NCI-H524 (cell line): Measurements from ENCODE around the gene SREBF2.
A peak's percentile ranks its signal among the peaks of the same experiment; 100 is the strongest.
"Not testable (repeated sequence)": the region's sequence is repeated elsewhere in the genome, so short reads cannot be mapped to it uniquely, and the experiment has no call there.

Experiments used
- DNase-seq, 2 experiments: peaks; one replicate each; lab custom pipeline; 2025; lab: John Stamatoyannopoulos, UW

The SREBF2 gene

DNA sequence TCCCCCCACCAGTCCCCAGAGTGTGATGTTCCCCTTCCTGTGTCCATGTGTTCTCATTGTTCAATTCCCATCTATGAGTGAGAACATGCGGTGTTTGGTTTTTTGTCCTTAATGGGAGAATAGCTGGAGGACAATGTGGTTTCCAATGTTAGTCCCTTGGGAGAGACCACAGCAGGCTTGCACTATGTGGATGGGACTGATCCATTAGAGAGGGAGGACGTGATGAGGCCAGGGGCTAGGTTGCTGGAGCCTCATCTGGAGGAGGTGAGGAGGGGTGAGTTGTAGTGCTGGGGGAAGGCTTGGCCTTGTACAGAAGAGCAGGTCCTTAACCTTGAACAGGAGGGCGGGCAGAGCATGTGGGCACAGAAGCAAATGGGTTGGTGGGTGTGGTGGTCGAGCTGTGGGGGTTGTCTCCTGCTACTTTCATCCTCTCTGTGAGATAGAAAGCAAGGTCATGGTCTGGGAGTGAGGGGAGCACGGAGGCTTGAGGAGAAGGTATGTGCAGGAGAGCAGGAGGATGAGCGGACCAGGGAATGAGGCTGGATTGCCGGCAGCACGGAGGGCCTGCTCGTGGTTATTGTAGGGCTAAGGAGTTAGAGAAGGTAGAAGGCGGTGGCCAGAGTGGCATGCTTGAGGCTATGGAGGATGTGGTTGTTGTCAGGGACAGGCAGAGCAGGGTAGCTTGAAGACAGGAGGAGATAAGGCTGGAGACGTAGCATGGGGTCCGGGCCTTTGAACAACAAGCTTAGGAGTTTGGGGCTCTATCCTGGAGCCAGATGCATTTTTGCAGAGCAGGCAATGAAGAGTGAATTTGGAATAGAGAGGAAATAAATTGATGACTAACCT is 11.2 kb upstream of the SREBF2 start:
- DNase-seq, result no peak

DNA sequence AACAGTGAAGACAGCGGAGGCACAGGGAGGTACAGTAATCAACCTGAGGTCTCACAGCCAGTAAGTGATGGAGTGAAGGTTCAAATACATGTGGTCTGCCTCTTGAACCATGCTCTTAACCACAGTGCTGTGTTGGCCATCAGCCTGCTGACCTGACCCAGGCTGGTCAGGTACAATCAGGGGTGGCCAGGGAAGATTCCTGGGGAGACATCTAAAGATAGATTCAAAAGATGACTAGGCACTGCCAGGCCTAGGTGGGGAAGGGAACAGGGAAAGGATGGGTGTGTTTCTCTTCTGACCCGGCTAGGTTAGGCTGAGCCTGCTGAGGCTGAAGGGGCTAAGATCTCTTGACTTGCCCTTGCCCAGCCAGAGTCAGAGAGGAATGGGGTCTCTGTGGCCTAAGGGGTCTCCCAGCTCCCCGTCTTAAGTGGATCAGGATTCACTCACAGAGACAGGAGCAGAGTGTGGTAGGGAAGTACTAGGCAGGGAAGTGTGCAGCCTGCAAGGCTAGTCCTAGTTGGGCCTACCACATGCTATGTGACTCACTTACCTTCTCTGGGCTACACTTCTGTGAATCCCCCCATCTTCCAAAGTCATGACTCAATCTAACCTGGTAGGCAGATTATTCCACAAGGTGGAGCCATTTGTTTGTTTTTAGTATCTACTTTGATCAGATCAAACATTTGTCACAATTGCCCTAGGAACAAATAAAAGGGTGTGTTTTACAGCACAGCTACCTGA is 10.4 kb upstream of the SREBF2 start:
- peak; percentile 16 to 77 for DNase-seq

DNA sequence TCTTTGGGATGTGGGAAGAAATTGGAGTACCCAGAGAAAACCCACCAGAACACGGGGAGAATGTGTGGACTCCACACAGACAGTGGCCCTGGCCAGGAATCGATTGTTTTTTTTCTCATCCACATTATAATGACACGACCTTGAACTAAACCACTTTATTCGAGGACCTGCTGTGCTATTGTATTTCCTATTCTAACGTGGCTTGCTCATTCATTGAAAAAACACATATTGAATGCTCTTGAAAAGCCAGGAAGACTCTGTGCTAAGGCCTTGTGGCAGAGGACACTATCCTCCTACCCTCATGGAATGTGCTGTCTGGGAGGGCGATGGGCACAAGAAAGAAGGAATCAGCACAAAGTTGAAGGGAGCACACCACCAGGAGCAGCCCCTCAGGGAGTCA is 9.1 kb upstream of the SREBF2 start:
- DNase-seq, result no peak

DNA sequence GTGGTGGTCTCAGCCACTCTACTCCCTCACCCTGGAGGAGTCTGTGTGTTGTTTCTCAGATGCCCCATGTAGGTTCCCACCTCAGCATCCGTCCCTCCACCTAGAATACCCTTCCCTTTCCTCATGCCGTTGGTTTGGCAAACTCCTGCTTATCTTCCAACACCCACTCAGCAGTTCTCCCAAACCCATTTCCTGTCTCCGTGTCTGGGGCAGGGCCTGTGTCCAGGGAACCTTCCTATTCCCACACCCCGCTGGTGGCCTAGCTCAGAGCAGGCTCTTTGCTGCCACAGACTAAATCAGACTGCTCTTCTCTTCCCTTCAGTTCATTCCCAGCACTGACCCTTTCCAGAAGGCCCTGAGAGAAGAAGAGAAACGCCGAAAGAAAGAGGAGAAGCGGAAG is 7.5 kb upstream of the SREBF2 start:
- DNase-seq, result no peak

DNA sequence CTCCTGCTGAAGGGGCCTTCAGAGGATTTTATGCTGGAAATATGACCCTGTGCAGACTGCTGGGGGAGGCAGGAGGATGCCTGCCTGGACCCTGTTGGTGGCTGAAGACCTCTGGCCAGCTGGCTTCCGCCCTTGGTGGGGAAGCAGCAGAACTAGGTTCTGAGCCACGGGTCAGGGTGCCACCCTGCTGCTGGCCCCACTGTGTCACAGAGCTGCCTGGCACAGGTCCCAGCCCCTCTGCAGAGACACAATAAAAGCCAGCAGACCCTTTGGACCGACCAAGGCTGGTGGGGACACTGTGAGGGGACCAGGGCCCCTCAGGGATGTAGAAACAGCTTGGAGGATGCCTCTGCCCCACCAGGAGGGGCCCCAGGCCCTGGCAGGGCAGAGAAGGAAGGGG is 6.9 kb upstream of the SREBF2 start:
- no peak for DNase-seq

DNA sequence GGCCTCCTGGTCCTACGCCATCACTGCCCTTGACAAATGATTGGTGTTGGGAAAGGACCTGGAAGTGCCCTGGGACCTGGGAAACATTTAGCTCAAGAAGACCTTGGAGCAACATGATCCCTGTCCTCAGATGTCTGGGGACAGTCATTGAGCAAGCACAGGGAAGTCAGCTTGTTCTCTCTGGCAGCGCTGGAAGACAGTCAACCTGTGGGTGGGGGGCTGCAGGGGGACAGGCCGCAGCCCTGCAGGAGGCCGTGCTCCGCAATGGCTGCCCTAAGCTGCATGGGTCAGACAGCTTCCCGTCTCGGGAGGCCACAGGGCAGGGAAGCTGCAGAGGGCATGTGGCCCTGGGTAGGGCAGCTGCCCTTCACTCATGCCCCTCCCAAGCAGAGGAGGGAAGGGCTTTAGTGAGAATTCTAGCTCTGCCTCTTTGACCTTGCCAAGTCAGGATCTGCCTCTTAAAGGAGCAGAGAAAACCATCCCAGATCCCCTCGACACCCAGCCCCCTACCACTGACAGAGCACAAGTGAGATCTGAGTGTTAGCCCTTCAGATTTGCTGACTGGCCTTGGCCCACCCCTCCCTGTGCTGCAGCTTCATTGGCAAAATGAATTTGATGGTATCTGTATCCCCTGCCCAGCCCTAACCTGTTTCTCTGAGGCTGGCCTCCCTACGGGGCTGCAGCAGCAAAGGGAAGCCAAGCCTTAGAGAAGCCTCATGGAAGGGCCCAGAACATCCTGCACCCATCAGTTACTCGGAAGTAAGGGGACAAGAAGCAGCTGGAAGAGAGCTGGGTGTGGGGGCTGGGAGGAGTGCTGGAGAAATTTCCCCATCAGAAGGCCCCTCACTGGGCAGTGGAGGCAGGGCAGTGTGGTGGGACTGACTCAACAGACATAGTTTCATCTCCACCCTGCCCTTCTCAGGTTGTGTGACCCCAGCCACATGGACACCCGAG is 6.2 kb upstream of the SREBF2 start:
- no peak for DNase-seq

DNA sequence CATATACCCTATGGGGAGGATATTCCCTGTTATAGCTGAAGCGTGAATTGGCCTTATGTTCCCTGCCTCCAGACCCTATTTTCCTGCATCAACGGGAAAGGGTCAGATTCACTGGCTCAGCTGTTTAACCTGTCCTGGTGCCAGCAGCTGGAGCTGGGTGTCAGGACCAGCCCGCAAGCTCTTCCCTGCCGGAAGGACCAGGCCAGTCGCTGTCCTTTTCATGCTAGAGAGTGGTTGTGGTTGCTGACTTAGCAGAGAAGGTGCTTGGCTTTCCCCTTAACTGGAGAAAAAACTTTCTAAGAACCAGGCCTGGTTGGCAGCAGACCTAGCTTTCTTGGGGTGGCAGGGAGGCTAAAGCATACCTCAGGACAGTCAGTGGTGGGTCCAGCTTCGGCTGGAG is 5.2 kb upstream of the SREBF2 start:
- no peak for DNase-seq

DNA sequence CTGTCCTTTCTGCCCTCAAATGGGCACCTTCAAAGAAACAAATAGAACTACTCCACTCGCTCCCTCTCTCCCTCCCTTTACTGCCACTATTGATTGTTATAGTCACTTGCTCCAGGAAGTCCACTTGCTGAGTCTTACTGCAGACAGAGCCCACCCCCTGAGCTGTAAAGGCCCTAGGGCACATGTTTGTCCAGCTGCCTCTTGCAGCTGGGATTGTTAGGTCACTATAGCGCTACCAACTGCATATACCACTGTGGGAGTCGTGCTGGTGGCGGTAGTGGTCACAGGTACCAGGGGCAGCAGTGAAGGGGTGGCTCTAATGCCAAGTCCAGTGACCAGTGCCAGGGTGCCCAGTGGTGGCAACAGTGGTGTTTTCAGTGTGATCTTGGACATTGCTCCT is 4.4 kb upstream of the SREBF2 start:
- DNase-seq, result no peak

DNA sequence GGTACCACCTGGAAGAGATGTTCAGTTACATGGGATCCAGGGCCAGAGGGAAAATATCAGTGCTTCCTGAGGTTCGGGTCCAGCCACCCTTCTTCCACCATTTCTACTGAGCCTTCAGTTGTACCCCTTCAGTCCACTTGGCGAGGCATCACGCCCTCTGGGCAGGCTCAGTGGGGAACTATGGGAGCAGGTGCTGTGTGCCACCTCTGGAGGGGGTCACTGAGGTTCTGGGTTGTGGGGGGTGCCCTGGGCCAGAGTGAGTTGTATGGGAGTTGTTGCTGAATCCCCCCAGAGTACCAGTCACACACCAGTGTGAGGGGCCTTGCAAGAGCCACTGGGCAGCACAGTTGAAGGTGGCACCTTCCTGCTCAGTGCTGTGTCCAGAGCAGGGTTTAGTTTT is 2.7 kb upstream of the SREBF2 start:
- no peak for DNase-seq

DNA sequence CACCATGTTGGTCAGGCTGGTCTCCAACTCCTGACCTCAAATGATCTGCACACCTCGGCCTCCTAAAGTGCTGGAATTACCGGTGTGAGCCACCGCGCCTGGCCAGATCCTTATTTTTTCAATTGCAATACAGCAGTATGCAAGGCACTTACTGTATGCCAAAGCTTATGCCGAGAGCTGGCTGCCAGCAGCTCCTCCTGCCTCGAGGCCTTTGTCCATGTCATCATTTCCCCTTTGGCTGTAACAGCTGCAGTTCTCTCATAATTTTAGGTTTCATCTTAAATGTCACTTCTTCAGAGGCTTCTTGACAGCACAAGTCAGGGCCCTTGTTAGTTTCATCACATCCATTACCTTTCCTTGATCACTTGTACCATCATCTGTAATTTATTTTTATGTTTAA is 1.5 kb upstream of the SREBF2 start:
- DNase-seq, result no peak

DNA sequence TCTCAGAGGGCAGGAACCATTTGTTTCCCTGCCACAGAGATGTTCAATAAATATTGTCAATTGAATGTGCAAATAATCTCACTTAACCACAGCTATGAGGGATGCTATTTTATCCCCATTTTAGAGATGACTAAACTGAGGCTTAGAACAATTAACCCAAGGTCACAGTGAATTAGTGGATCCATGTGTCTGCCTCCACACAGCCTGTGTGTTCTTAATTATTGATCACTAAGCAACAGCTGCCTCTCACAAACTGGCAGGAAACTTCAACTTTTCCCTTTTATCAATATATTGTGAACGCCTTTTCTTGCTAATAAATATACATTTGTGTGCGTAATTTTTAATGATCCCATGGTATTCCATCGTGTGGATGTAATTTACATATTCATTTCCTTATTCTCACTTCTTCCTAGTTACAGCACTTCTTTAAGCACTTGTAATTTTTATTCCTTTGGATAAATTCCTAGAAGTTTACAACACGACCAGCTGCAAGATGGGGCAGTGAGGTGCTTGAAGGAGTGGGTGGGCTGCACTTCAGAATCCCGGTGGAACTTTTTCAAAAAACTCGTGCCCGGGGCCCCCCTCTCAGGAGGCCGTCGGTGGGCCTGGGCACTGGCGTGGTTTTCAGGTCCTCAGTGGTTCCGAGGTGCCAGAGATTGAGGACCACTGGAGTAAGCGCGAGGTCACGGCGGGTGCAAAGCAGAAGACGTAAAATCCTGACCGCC is 915 bp upstream of the SREBF2 start:
- peak in 1 of 2 experiments; percentile 58 for DNase-seq

DNA sequence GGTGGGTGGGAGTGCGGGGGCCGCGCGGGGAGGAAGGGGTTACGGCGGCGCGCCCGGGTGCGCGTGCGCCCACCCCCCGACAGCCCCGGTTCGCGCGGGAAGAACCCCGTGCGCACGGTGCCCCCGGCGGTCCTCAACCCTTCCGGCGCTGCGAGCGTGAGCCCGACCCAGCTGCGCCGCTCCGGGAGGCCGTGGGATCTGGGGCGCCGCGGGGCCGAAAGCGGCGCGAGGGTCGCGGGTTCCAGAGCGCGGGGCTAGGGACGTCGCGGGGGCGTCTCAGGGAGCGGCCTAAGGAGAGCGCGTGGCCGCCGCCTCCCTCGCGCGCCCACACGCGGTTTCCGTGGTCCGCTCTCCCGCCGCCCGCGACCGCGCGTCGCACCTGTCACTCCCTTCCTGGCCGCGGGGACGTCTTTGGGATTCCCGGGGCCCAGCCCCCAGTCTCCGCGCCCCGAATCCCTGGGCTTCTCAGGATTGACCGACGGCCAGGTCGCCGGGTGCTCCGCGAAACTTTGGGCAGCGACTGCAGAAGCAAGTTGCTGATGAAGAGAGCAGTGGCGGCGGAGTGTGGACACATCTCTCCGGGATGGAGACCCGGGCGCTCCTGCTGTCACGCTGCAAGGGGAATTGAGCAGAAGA is 582 bp downstream of the SREBF2 start:
- peak in 1 of 2 experiments; percentile 43 for DNase-seq

DNA sequence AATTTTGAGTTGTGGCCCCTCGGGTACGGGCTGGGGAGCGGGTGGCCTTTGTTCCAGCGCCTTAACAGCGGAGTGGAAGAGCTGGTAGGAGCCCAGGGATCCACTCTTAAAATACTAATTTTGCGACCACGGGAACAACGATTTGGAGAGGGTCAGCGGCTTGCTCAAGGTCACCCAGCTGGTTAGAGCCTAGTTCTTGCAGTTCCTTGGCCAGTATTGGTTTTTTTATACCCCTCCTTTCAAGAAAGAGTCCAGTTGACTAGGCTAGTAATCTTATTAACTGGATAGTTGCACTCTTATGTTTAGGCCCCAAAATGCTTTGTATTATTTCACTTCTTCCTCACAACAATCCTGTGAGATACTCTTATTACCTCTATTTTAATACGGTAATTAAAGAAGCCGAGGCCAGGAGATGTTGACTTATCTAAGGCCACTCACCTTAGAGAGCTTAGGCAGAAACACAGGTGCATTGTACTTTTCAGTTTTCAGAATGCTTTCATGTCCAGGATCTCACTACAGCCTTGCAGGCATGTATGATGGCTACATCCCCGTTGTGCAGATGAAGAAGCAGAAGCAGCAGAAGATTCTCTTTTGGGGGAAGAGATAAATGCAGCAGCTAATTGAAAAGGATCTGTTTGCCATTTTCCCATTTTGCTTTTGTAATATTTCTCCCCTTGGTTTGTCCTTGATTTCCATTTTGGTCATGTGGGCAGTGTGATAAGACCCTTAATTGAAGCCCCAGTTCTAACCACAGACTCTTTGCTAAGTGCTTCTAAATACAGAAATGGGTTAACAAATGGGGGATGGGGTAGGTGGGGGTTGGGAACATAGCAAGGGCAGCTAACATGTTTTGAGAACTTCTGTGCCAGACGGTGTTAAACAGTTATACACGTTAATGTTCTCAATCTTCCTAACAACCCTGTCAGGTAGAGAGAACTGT is 1.4 kb downstream of the SREBF2 start:
- DNase-seq, result peak in 1 of 2 experiments; percentile 27

DNA sequence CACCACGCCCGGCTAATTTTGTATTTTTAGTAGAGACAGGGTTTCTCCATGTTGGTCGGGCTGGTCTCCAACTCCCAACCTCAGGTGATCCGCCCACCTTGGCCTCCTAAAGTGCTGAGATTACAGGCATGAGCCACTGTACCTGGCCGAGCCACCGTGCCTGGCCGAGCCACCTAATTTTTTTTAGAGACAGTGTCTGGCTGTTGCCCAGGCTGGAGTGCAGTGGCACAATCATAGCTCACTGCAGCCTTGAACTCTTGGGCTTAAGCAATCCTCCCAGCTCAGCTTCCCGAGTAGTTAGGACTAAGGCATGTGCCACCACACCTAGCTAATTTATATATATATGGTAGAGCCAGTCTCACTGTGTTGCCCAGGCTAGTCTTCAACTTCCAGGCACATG is 2.6 kb downstream of the SREBF2 start:
- not testable (repeated sequence) for DNase-seq

DNA sequence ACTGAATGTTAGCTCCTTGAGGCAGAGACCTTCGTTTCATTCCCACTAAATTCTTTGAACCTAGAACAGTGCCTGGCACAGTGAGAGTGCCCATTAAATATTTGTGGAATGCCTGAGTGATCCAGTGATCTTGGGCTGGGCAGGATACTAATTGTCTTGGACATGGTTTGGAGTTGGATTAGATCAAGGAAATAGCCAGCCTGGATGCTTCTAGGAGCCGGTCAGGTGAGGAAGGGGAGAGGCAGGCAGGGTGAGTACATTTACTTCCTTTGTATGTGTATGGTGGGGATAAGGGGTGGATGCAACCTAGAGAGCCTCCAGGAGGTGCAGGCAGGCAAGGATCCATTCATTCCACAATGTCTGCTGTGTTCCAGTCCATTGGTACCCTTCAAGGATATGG is 3.6 kb downstream of the SREBF2 start:
- DNase-seq, result no peak

DNA sequence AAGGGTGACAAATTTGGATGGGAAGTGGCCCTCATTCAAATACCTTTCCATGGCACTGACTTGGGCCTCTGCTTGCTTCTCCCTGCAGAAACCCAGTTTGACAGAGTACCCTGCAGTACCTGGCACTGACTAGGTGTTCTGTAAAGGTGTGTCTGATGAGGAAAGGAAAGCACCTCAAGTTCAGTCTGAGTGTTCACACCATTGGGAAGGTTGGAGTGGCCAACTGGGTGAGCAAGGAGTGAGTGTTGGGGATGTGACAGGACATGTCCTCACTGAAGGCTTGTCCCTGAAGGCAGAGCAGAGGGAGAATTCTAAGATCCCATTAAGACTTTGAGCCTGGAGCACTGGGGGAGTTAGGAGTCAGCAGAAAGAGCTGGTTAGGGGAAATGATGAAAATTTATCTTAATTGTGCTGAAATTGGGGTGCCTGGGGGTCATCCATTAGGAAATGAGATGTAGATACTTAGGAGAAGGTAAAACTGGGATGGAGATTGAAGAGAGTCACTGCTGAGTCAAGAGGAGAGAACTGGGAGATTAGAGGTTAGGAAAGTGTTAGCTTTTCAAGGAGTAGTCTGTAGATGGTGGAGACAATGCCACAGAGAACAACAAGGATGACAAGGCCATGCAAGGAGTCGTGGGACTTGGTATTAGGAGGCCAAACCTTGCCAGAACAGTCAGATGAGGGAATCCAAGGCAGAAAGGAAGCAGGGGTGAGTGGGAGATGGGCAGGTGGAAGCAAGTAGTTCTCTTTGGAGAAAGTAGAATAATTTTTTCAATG is 6.1 kb downstream of the SREBF2 start:
- DNase-seq, result no peak

DNA sequence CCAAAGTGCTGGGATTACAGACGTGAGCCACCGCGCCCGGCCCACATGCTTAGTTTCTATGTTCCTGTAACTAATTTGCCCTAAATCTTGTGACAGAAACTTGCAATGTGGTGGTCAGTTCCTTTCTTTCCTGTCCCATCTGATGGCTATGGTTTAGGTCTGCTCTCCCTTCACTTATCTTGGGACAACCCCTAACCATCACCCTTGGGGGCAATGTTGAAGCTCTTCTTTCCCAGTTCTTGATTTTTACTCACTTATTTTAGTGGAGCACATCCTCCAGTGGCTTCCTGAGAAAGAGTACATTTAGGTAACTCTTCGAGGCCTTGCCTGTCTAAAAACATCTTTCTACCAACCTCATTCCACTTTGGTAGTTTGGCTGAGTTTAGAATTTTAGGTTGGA is 7.3 kb downstream of the SREBF2 start:
- DNase-seq, result no peak

DNA sequence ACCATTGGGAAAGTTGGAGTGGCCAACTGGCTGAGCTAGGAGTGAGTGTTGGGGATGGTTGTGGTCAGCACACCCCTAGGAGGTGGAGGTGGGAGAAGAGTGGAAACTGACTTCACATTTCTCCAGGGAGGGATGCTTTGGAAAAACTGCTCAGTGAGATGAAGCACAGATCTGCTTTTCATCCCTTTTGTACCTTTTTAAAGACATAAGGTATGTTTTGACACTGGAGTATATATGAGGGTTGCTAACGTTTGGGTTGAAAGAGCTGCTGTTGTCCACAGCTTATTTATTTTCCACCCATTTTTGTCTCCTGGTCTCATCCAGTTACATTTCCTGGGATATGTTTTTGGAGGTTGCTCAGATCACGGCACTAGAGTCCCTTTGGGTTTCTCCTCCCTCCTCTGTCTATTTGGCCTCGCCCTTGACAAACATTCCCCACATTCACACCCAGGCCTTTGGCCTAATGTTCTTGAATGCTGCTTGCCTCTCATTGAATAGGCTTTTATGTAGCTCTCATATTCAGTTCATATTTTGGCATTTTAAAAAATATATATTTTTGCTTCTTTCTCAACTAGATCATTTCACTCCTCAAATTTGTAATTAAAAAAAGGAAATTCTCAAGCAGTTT is 8.3 kb downstream of the SREBF2 start:
- DNase-seq, result no peak
